Measurements from ENCODE around the gene NFATC1. TPM values are rescaled to one million over a fixed set of nuclear protein-coding genes. Genes with fewer than 3 reads are reported as not detected.
"Not testable (repeated sequence)": the region's sequence is repeated elsewhere in the genome, so short reads cannot be mapped to it uniquely, and the experiment has no call there.

Gene NFATC1
- total RNA-seq, 2 donors from 2014 or later: 27.6 to 40.8 TPM

DNA sequence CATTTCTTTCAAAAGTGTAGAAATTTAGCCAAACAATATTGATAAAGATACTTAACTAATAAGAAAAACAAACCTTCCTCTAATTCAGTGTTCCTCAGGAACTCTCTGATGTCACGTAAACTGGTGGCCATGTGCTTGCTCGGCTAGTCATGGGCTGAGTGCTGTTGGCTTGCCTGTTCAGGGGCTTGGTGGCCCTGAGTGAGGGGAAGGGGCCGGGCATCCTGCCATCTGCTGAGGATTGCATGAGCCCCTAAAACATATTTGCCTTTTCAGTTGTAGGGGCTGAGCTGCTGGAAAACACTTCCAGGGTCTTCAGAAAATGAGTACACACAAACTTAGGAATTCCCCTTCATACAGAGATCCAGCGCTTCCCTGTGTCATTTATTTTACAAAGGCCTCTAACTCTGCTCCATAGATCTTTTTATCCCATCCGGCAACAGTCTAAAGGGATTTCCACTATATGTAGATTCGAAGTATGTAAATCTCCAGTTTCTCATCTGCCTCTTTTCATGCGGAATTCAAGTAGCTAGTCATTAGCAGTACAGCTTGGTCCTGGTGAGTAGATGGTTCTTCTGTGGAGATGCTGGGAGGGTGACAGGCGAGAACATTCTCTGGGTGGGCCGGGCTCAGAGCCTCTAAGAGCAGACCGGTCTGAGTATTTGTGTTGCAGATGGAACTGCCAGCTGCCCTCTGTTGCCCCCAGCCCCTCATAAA is 20.1 kb upstream of the NFATC1 start:
- ATAC-seq (ENCODE audit: insufficient number of reproducible peaks, low FRiP score, low read depth) (no peak), DNase-seq (ENCODE audit: low spot score) (no peak)
- H3K27me3 ChIP-seq (replicated peaks; ENCODE audit: insufficient read depth): no peaks in the 10 kb centered on the region
- peaks cover 9% of the 10 kb centered on the region for H3K36me3 ChIP-seq
- TF ChIP-seq, protein P1, sequence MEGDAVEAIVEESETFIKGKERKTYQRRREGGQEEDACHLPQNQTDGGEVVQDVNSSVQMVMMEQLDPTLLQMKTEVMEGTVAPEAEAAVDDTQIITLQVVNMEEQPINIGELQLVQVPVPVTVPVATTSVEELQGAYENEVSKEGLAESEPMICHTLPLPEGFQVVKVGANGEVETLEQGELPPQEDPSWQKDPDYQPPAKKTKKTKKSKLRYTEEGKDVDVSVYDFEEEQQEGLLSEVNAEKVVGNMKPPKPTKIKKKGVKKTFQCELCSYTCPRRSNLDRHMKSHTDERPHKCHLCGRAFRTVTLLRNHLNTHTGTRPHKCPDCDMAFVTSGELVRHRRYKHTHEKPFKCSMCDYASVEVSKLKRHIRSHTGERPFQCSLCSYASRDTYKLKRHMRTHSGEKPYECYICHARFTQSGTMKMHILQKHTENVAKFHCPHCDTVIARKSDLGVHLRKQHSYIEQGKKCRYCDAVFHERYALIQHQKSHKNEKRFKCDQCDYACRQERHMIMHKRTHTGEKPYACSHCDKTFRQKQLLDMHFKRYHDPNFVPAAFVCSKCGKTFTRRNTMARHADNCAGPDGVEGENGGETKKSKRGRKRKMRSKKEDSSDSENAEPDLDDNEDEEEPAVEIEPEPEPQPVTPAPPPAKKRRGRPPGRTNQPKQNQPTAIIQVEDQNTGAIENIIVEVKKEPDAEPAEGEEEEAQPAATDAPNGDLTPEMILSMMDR (IDR thresholded peaks at IDR 0.05): no peak
- H3K27ac ChIP-seq: no peak overlapping the region
- no peak overlapping the region for H3K4me3 ChIP-seq
- H3K9me3 ChIP-seq: no peaks in the 10 kb centered on the region
- no peaks in the 10 kb centered on the region for H3K4me1 ChIP-seq (ENCODE audit: control insufficient read depth in 1 of 2, low read depth in 2 of 2)

DNA sequence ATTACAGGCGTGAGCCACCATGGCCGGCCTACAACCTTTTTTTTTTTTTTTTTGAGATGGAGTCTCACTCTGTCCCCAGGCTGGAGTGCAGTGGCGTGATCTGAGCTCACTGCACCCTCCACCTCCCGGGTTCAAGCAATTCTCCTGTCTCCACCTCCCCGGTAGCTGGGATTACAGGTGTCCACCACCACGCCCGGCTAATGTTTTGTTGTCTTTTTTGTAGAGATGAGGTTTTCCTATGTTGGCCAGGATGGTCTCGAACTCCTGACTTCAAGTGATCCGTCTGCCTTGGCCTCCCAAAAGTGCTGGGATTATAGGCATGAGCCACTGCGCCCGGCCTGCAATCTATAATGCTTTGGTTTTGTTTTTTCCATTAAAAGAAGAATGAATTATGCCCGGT is 19.1 kb upstream of the NFATC1 start:
- ATAC-seq (ENCODE audit: insufficient number of reproducible peaks, low FRiP score, low read depth); H3K27me3 ChIP-seq (replicated peaks; ENCODE audit: insufficient read depth); H3K4me3 ChIP-seq; H3K9me3 ChIP-seq; H3K4me1 ChIP-seq (ENCODE audit: control insufficient read depth in 1 of 2, low read depth in 2 of 2); DNase-seq (ENCODE audit: low spot score); H3K27ac ChIP-seq; H3K36me3 ChIP-seq: not testable (repeated sequence)

DNA sequence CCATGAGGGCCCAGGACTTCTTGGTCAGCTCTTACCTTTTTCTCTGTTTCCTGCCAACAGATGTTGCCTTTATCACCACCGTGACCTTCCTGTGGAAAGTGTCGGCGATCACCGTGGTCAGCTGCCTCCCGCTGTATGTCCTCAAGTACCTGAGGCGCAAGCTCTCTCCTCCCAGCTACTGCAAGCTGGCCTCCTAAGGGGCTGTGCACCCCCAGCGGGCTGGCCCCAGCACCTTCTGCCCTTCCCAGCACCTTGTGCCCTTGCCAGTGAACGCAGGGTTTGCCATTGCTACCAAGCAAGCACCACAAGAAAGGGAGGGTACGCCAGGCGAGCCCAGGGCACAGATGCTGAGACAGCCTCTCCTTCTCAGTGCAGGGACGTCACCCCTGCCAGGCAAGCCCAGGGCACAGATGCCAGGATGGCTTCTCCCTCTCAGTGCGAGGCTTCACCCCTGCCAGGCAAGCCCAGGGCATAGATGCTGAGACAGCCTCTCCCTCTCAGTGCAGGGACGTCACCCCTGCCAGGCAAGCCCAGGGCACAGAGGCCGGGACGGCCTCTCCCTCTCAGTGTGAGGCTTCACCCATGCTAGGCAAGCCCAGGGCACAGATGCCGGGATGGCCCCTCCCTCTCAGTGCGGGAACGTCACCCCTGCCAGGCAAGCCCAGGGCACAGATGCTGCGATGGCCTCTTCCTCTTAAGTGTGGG is 18.4 kb upstream of the NFATC1 start:
- ATAC-seq (ENCODE audit: insufficient number of reproducible peaks, low FRiP score, low read depth) (no peak), DNase-seq (ENCODE audit: low spot score) (no peak)
- TF ChIP-seq, protein P1 (IDR thresholded peaks at IDR 0.05): no peak
- no peak overlapping the region for H3K27ac ChIP-seq
- H3K9me3 ChIP-seq: no peaks in the 10 kb centered on the region
- H3K27me3 ChIP-seq (replicated peaks; ENCODE audit: insufficient read depth): no peaks in the 10 kb centered on the region
- H3K36me3 ChIP-seq: peaks cover 9% of the 10 kb centered on the region
- no peak overlapping the region for H3K4me3 ChIP-seq
- H3K4me1 ChIP-seq (ENCODE audit: control insufficient read depth in 1 of 2, low read depth in 2 of 2): no peaks in the 10 kb centered on the region

DNA sequence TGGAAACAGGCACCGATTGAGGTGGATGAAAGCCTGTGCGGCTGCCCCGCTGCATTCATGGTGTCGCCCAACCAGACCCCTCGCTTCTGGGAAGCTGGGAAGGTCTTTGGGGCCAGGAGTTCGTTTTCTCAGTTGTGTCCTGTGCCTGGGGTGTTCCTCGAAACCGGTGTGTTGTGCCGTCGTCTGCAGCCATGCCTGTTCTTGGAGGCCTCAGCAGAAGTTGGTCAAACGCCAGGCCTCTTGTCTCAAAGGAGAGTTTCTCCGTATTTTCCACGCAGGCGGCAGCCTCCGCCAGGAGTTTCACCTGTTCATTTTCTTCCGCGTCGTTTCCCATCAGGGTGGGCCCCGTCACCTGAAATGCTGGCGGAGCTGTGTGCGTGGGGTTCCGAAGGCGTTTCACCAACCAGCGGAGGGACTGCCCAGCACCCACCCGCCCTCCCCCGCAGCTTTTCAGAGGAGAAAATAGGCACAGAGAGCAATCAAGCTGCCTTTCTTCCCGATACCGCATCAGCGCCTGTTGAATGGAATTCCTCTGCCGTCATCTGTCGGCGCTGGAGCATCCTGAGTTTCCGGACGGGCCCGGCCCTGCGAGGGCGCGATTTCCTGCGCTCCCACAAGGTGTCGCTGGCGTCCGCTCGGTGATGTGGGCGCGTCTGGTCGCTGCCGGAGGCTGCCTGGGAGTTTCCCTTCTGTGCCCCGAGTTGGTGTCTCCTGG is 17.0 kb upstream of the NFATC1 start:
- DNase-seq (ENCODE audit: low spot score): no peak

DNA sequence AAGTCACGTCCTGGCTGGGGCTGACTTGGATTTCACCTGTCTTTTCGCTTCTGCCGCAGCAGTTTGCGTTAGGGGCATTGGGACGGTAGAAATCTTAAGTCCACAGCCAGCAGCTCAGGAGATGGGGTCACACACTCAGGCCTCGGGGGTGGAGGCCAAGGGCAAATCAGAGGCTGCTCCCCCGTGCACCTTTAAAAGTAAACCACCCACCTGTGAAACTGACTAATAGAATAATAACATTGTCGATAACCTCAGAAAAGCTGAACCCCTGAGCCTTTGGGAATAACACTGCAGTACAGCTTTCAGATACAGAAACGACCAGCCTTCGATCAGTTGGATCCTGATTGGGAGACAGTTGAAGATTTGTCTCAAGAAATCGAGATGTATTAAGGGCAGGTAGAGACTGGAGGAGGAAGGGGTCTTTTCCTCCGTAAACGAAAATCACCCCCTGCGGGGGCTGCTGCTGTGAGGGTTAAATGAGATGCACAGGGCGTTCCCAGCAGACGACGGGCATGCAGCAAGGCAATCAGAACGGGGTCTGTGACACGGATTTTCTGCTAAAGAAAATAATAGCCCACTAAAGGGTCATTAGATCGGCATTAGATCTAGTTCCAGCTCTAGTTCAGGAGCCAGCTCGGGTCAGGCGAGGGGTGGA is 16.4 kb upstream of the NFATC1 start:
- H3K4me3 ChIP-seq: no peak overlapping the region
- ATAC-seq (ENCODE audit: insufficient number of reproducible peaks, low FRiP score, low read depth) (no peak), DNase-seq (ENCODE audit: low spot score) (no peak)
- no peaks in the 10 kb centered on the region for H3K4me1 ChIP-seq (ENCODE audit: control insufficient read depth in 1 of 2, low read depth in 2 of 2)
- H3K36me3 ChIP-seq: peaks cover 9% of the 10 kb centered on the region
- H3K27me3 ChIP-seq (replicated peaks; ENCODE audit: insufficient read depth): no peaks in the 10 kb centered on the region
- TF ChIP-seq, protein P1 (IDR thresholded peaks at IDR 0.05): no peak
- no peaks in the 10 kb centered on the region for H3K9me3 ChIP-seq
- no peak overlapping the region for H3K27ac ChIP-seq

More for the DNA sequence above, 17.0 kb upstream of the NFATC1 start:
- Histone ChIP-seq H3K9me3 (no peaks in the 10 kb centered on the region), H3K27me3 (replicated peaks; ENCODE audit: insufficient read depth) (no peaks in the 10 kb centered on the region), H3K4me1 (ENCODE audit: control insufficient read depth in 1 of 2, low read depth in 2 of 2) (no peaks in the 10 kb centered on the region), H3K36me3 (peaks cover 9% of the 10 kb centered on the region), H3K4me3 (no peak overlapping the region), H3K27ac (no peak overlapping the region)
- peak; percentile 67 for ATAC-seq (ENCODE audit: insufficient number of reproducible peaks, low FRiP score, low read depth)
- TF ChIP-seq, protein P1 (IDR thresholded peaks at IDR 0.05): peak; percentile 97
